Cerebellar nuclear complex (tissue), 1 donor: ENCODE measurements around the gene MAP3K10.

Experiments used
- DNase-seq, 2 experiments: peaks; one replicate each; lab custom pipeline; 2025; lab: John Stamatoyannopoulos, UW

MAP3K10 gene

GRCh38 chr19:40249781-40250180, 58.6 kb downstream of the MAP3K10 start:
- no peak for DNase-seq

- DNase-seq: no peak
Measured at GRCh38 chr19:40251244-40251643, 60.0 kb downstream of the MAP3K10 start.

GRCh38 chr19:40251991-40252390, 60.8 kb downstream of the MAP3K10 start:
- no peak for DNase-seq

GRCh38 chr19:40252395-40252794, 61.2 kb downstream of the MAP3K10 start:
- no peak for DNase-seq

- no peak for DNase-seq
Measured at GRCh38 chr19:40253611-40254092, 62.4 kb downstream of the MAP3K10 start.

GRCh38 chr19:40254714-40255418, 63.6 kb downstream of the MAP3K10 start:
- no peak for DNase-seq

GRCh38 chr19:40255619-40256166, 64.5 kb downstream of the MAP3K10 start:
- no peak for DNase-seq

GRCh38 chr19:40256512-40256911, 65.3 kb downstream of the MAP3K10 start:
- no peak for DNase-seq

- DNase-seq: no peak
Measured at GRCh38 chr19:40257096-40257517, 65.9 kb downstream of the MAP3K10 start.

- DNase-seq: no peak
Measured at GRCh38 chr19:40261631-40262030, 70.4 kb downstream of the MAP3K10 start.

GRCh38 chr19:40262422-40262821, 71.2 kb downstream of the MAP3K10 start:
- DNase-seq: no peak

GRCh38 chr19:40263440-40264313, 72.5 kb downstream of the MAP3K10 start:
- DNase-seq: peak in 1 of 2 experiments; percentile 16

GRCh38 chr19:40264314-40265054, 73.3 kb downstream of the MAP3K10 start:
- DNase-seq: no peak
